Measurements from ENCODE around the gene IGF2R.
"Not testable (repeated sequence)": the region's sequence is repeated elsewhere in the genome, so short reads cannot be mapped to it uniquely, and the experiment has no call there.

Gene IGF2R

GRCh38 chr6:159968295-159969203 lies at the start of gene IGF2R:
TSS of gene IGF2R (plus strand) at chr6:159969082. CDS start at chr6:159969247, 165 bp downstream.
- TF ChIP-seq CTCF (IDR thresholded peaks at IDR 0.05; ENCODE audit: insufficient read depth, low read depth, low read length, missing control alignments), result peak; percentile 6
- peak; percentile 94 for DNase-seq (ENCODE audit: low read depth)
- peak within 1 kb of the TSS; percentile 74 for H3K4me3 ChIP-seq (ENCODE audit: low read length)

GRCh38 chr6:159919800-159920199 lies 49.1 kb upstream of the IGF2R start:
- DNase-seq (ENCODE audit: low read depth), result no peak
- H3K4me3 ChIP-seq (ENCODE audit: low read length), result no peak overlapping the region
- TF ChIP-seq CTCF (IDR thresholded peaks at IDR 0.05; ENCODE audit: insufficient read depth, low read depth, low read length, missing control alignments), result no peak

- not testable (repeated sequence) for DNase-seq (ENCODE audit: low read depth); H3K4me3 ChIP-seq (ENCODE audit: low read length)
Measured at GRCh38 chr6:159924150-159924549, 44.7 kb upstream of the IGF2R start.

GRCh38 chr6:159926542-159927203 lies 42.2 kb upstream of the IGF2R start:
- H3K4me3 ChIP-seq (ENCODE audit: low read length), result no peak overlapping the region
- DNase-seq (ENCODE audit: low read depth), result no peak
- no peak for TF ChIP-seq CTCF (IDR thresholded peaks at IDR 0.05; ENCODE audit: insufficient read depth, low read depth, low read length, missing control alignments)

- peak; percentile 17 for DNase-seq (ENCODE audit: low read depth)
- H3K4me3 ChIP-seq (ENCODE audit: low read length), result no peak overlapping the region
- TF ChIP-seq CTCF (IDR thresholded peaks at IDR 0.05; ENCODE audit: insufficient read depth, low read depth, low read length, missing control alignments), result no peak
Measured at GRCh38 chr6:159929819-159930218, 39.1 kb upstream of the IGF2R start.

- DNase-seq (ENCODE audit: low read depth), result no peak
- no peak for TF ChIP-seq CTCF (IDR thresholded peaks at IDR 0.05; ENCODE audit: insufficient read depth, low read depth, low read length, missing control alignments)
- H3K4me3 ChIP-seq (ENCODE audit: low read length), result no peak overlapping the region
Measured at GRCh38 chr6:159931112-159931511, 37.8 kb upstream of the IGF2R start.

GRCh38 chr6:159931846-159932245 lies 37.0 kb upstream of the IGF2R start:
- no peak for TF ChIP-seq CTCF (IDR thresholded peaks at IDR 0.05; ENCODE audit: insufficient read depth, low read depth, low read length, missing control alignments)
- no peak for DNase-seq (ENCODE audit: low read depth)
- no peak overlapping the region for H3K4me3 ChIP-seq (ENCODE audit: low read length)
